ENCODE measurements around the gene TMCC2.

The TMCC2 gene

GRCh38 chr1:205276689-205277065, 48.9 kb downstream of the TMCC2 start:
- TF ChIP-seq TAF1 (IDR thresholded peaks at IDR 0.05; ENCODE audit: low read depth) (no peak), YY1 (IDR thresholded peaks at IDR 0.05; ENCODE audit: low read depth) (no peak), FOXM1 (IDR thresholded peaks at IDR 0.05; ENCODE audit: borderline replicate concordance, low read depth) (no peak), RAD21 (IDR thresholded peaks at IDR 0.05; ENCODE audit: low read depth) (no peak), CEBPB (IDR thresholded peaks at IDR 0.05) (no peak), MAX (IDR thresholded peaks at IDR 0.05) (no peak), USF1 (IDR thresholded peaks at IDR 0.05) (no peak), EP300 (IDR thresholded peaks at IDR 0.05; ENCODE audit: borderline replicate concordance) (no peak), ZBTB7A (IDR thresholded peaks at IDR 0.05; ENCODE audit: low read depth) (no peak), REST (IDR thresholded peaks at IDR 0.05; ENCODE audit: low read depth) (no peak), TEAD4 (IDR thresholded peaks at IDR 0.05) (no peak)

GRCh38 chr1:205279986-205280385, 52.2 kb downstream of the TMCC2 start:
- TF ChIP-seq TEAD4 (IDR thresholded peaks at IDR 0.05): no peak; the same call in 1 of the 2 replicates
- no peak for TF ChIP-seq ZBTB7A (IDR thresholded peaks at IDR 0.05; ENCODE audit: low read depth)
- no peak; the same call in 1 of the 2 replicates for TF ChIP-seq EP300 (IDR thresholded peaks at IDR 0.05; ENCODE audit: borderline replicate concordance)
- no peak for TF ChIP-seq EGR1 (IDR thresholded peaks at IDR 0.05)
- TF ChIP-seq TAF1 (IDR thresholded peaks at IDR 0.05; ENCODE audit: low read depth): no peak
- no peak for TF ChIP-seq YY1 (IDR thresholded peaks at IDR 0.05; ENCODE audit: low read depth)
- TF ChIP-seq USF1 (IDR thresholded peaks at IDR 0.05): no peak
- TF ChIP-seq TCF12 (IDR thresholded peaks at IDR 0.05; ENCODE audit: low read depth): peak; percentile 40; the same call in 1 of the 2 replicates
- peak; percentile 57; the same call in 1 of the 2 replicates for TF ChIP-seq REST (IDR thresholded peaks at IDR 0.05; ENCODE audit: low read depth)
- no peak for TF ChIP-seq RAD21 (IDR thresholded peaks at IDR 0.05; ENCODE audit: low read depth)
- TF ChIP-seq NFIC (IDR thresholded peaks at IDR 0.05): peak; percentile 60

GRCh38 chr1:205283270-205284147, 55.8 kb downstream of the TMCC2 start:
- TF ChIP-seq EGR1 (IDR thresholded peaks at IDR 0.05) (peak; percentile 64; the same call in 1 of the 2 replicates), EP300 (IDR thresholded peaks at IDR 0.05; ENCODE audit: borderline replicate concordance) (no peak)

- TF ChIP-seq MAX (IDR thresholded peaks at IDR 0.05): peak; percentile 79
- peak; percentile 86 for TF ChIP-seq TEAD4 (IDR thresholded peaks at IDR 0.05)
- TF ChIP-seq EP300 (IDR thresholded peaks at IDR 0.05; ENCODE audit: borderline replicate concordance): peak; percentile 94
- TF ChIP-seq RAD21 (IDR thresholded peaks at IDR 0.05; ENCODE audit: low read depth): peak; percentile 27
- peak; percentile 55 for TF ChIP-seq FOXM1 (IDR thresholded peaks at IDR 0.05; ENCODE audit: borderline replicate concordance, low read depth)
- TF ChIP-seq ZBTB7A (IDR thresholded peaks at IDR 0.05; ENCODE audit: low read depth): 0 out of 2 replicates have a peak, but pooled peaks have one; percentile 45
- peak; percentile 98 for TF ChIP-seq CEBPB (IDR thresholded peaks at IDR 0.05)
- TF ChIP-seq TAF1 (IDR thresholded peaks at IDR 0.05; ENCODE audit: low read depth): no peak
- TF ChIP-seq TCF12 (IDR thresholded peaks at IDR 0.05; ENCODE audit: low read depth): peak; percentile 95
- no peak for TF ChIP-seq REST (IDR thresholded peaks at IDR 0.05; ENCODE audit: low read depth)
- TF ChIP-seq EGR1 (IDR thresholded peaks at IDR 0.05): 0 out of 2 replicates have a peak, but pooled peaks have one; percentile 12
- peak; percentile 42 for TF ChIP-seq NFIC (IDR thresholded peaks at IDR 0.05)
- TF ChIP-seq CREB1 (IDR thresholded peaks at IDR 0.05; ENCODE audit: low read depth): no peak
- peak; percentile 82 for TF ChIP-seq YY1 (IDR thresholded peaks at IDR 0.05; ENCODE audit: low read depth)
- TF ChIP-seq USF1 (IDR thresholded peaks at IDR 0.05): no peak
These were observed 56.8 kb downstream of the TMCC2 start for GRCh38 chr1:205284420-205285144.

Measured in Ishikawa (cell line).